H1 (cell line): Measurements from ENCODE around the gene P3R3URF. TPM values are rescaled to one million over a fixed set of nuclear protein-coding genes. Genes with fewer than 3 reads are reported as not detected.

Experiments used
- POLR2A ChIP-seq, 2 experiments: IDR thresholded peaks; 1 replicate in 1 of 2; 2 replicates in 1 of 2; pipeline ENCODE4 v1.6.1; 2011; ENCODE audit warnings: low read depth in 2 of 2, low read length in 2 of 2, mild to moderate bottlenecking in 2 of 2; ENCODE audit errors: control extremely low read depth in 1 of 2
- polyA plus RNA-seq, 7 experiments: library from polyadenylated mRNA; depleted of rRNA in 3 of 7; stranded (reverse) in 5 of 7; unstranded in 2 of 7; fragments of >200 nt in 5 of 7; fragments of 200-250 nt in 2 of 7; gene quantifications; 1 replicate in 5 of 7; 2 replicates in 1 of 7; 4 replicates in 1 of 7; pipeline versions ENCODE4 v1.2.1 to v1.2.3, GENCODE V29; 2011 to 2013; ENCODE audit warnings: missing spikeins in 2 of 7, mixed read lengths in 2 of 7
- total RNA-seq: library from RNA; stranded (reverse); fragmentation: NEBNext Ultra II Directional; extraction: Animal tissue kit (Norgen Biotek cat#: 25700); gene quantifications from 2 replicates; pipeline ENCODE4 v1.2.1, GENCODE V29; 2021

Gene P3R3URF
- total and polyA plus RNA-seq, 2 of the 8 experiments (the other 6 are each of a cell fraction or from before 2014, with no cell fraction given), result not detected

GRCh38 chr1:46131712-46132528 lies 44.4 kb downstream of the P3R3URF start (continued):
- TF ChIP-seq POLR2A (IDR thresholded peaks at IDR 0.05; ENCODE audit: control extremely low read depth in 1 of 2, low read depth in 2 of 2, low read length in 2 of 2), result no peak
